ENCODE results near the gene PTPRJ.

Gene PTPRJ

GRCh38 chr11:48052183-48053044, 72.1 kb downstream of the PTPRJ start:
- no peaks in the 10 kb centered on the region for H3K36me3 ChIP-seq
- H3K27me3 ChIP-seq (ENCODE audit: insufficient read depth, low read depth, severe bottlenecking) = no peaks in the 10 kb centered on the region
- DNase-seq = no peak
- no peak for TF ChIP-seq CTCF (IDR thresholded peaks at IDR 0.05; ENCODE audit: low read depth, low read length)
- H3K27ac ChIP-seq = no peak overlapping the region
- no peak overlapping the region for H3K4me3 ChIP-seq (ENCODE audit: low read depth, low read length)
- H3K9me3 ChIP-seq (ENCODE audit: severe bottlenecking) = no peaks in the 10 kb centered on the region

DNA sequence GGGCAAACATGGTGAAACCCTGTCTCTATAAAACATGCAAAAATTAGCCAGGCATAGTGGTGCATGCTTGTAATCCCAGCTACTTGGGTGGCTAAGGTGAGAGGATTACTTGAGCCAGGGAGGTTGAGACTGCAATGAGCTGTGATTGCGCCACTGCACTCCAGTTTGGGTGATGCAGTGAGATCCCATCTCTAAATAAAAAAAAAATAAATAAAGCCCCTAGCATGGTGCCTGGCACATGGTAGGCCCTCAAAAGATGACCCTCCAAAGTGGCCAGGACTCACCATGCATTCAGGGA, 74.6 kb downstream of the PTPRJ start:
- no peak for DNase-seq
- Histone ChIP-seq H3K4me3 (ENCODE audit: low read depth, low read length) (no peak overlapping the region), H3K9me3 (ENCODE audit: severe bottlenecking) (no peaks in the 10 kb centered on the region), H3K27ac (no peak overlapping the region), H3K36me3 (no peaks in the 10 kb centered on the region), H3K27me3 (ENCODE audit: insufficient read depth, low read depth, severe bottlenecking) (no peaks in the 10 kb centered on the region)
- TF ChIP-seq CTCF (IDR thresholded peaks at IDR 0.05; ENCODE audit: low read depth, low read length) = no peak

DNA sequence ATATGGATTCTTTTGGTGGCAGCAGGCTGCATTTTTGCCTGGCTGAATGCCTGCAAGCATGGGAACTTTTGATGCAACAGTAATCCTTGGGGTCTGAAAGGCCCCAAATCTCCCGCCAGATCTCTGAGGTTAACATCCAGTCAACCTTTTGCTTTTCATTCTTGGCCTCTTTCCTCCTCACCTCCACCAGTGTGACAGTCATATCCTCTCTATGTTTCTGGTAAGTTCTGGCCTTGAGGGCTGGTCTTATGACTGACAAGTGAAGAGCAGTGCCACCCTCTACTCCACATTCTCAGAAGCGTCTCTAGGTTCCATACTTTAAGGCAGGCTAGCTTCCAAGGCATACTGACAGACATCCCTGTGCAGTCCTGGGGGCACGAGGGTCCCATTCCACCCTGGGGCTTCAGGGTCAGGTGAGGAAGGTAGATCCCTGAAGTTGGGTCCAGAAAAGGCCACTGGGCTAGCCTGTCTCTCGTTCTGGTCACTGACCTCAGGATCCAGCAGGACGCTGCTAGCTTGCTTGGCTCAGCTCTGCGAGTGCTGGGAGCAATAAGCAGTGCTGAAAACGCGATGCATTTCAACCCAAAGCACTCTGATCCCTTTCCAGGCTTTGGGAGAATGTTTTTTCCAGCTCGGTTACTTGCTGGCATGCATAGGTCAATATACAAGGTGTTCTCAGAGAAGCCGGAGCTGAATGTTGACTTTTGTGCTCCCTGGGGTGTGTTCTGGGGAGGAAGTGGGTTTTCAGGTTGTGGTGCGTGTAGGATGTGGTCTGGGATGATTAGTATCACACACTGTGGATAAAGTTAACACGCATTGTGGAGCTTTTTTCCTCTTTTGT, 75.2 kb downstream of the PTPRJ start:
- Histone ChIP-seq H3K9me3 (ENCODE audit: severe bottlenecking) (no peaks in the 10 kb centered on the region), H3K27me3 (ENCODE audit: insufficient read depth, low read depth, severe bottlenecking) (no peaks in the 10 kb centered on the region), H3K36me3 (no peaks in the 10 kb centered on the region), H3K27ac (no peak overlapping the region), H3K4me3 (ENCODE audit: low read depth, low read length) (no peak overlapping the region)
- no peak for TF ChIP-seq CTCF (IDR thresholded peaks at IDR 0.05; ENCODE audit: low read depth, low read length)
- DNase-seq = no peak

- DNase-seq = no peak
- H3K4me3 ChIP-seq (ENCODE audit: low read depth, low read length) = no peak overlapping the region
- H3K27ac ChIP-seq = no peak overlapping the region
- TF ChIP-seq CTCF (IDR thresholded peaks at IDR 0.05; ENCODE audit: low read depth, low read length) = no peak
- H3K36me3 ChIP-seq = no peaks in the 10 kb centered on the region
- H3K27me3 ChIP-seq (ENCODE audit: insufficient read depth, low read depth, severe bottlenecking) = no peaks in the 10 kb centered on the region
- no peaks in the 10 kb centered on the region for H3K9me3 ChIP-seq (ENCODE audit: severe bottlenecking)
Observed at GRCh38 chr11:48056325-48057183, 76.2 kb downstream of the PTPRJ start.

- Histone ChIP-seq H3K27ac (no peak overlapping the region), H3K36me3 (no peaks in the 10 kb centered on the region), H3K27me3 (ENCODE audit: insufficient read depth, low read depth, severe bottlenecking) (no peaks in the 10 kb centered on the region), H3K9me3 (ENCODE audit: severe bottlenecking) (no peaks in the 10 kb centered on the region), H3K4me3 (ENCODE audit: low read depth, low read length) (no peak overlapping the region)
- DNase-seq = no peak
- TF ChIP-seq CTCF (IDR thresholded peaks at IDR 0.05; ENCODE audit: low read depth, low read length) = no peak
Observed at GRCh38 chr11:48058064-48058463, 77.7 kb downstream of the PTPRJ start.

All from WERI-Rb-1 (cell line).